Neutrophil (primary cell): ENCODE results near the gene AP4M1.
A peak's percentile ranks its signal among the peaks of the same experiment; 100 is the strongest.

ENCODE experiments used
- H3K27ac ChIP-seq: fragments of 200-600 bp; sonication (generic); 2 replicates; pipeline ENCODE4 v1.5.1; 2016; ENCODE audit warnings: mild to moderate bottlenecking, moderate library complexity
- H3K27me3 ChIP-seq: fragments of 200-600 bp; sonication (generic); 2 replicates; pipeline ENCODE4 v1.6.0; 2016; ENCODE audit warnings: mild to moderate bottlenecking
- H3K36me3 ChIP-seq: fragments of 200-600 bp; sonication (generic); 2 replicates; pipeline ENCODE4 v1.5.1; 2017
- H3K4me1 ChIP-seq, 2 experiments: fragments of 200-600 bp in 1 of 2; sonication (generic) in 1 of 2; 1 replicate in 1 of 2; 2 replicates in 1 of 2; pipeline versions ENCODE4 v1.5.1 to v1.6.1; 2013 to 2016; ENCODE audit warnings: low read depth in 1 of 2, low read length in 1 of 2, mild to moderate bottlenecking in 1 of 2, moderate library complexity in 1 of 2; ENCODE audit not compliant: control insufficient read depth in 1 of 2, insufficient read depth in 1 of 2
- H3K4me3 ChIP-seq, 2 experiments: fragments of 200-600 bp in 1 of 2; sonication (generic) in 1 of 2; 1 replicate in 1 of 2; 2 replicates in 1 of 2; pipeline ENCODE4 v1.5.1; 2013 to 2016; ENCODE audit warnings: low read depth in 1 of 2, low read length in 1 of 2, mild to moderate bottlenecking in 1 of 2, moderate library complexity in 1 of 2
- H3K9me3 ChIP-seq: fragments of 200-600 bp; sonication (generic); 2 replicates; pipeline ENCODE4 v1.5.1; 2016
- TF ChIP-seq, protein P1 (sequence below): fragments of 200-600 bp; sonication (generic); IDR thresholded peaks from 2 replicates; pipeline ENCODE4 v1.5.1; 2016; ENCODE audit warnings: antibody characterized with exemption

AP4M1 gene

GRCh38 chr7:100119072-100119969 is 17.9 kb downstream of the AP4M1 start, which contains the start of the genes CNPY4 and TAF6:
Gene CNPY4 (plus strand): TSS chr7:100119634. CDS start chr7:100119745, 111 bp downstream.
Gene TAF6 (minus strand): TSS chr7:100119358. CDS start chr7:100114209, 5,149 bp downstream.
- Histone ChIP-seq H3K9me3 (no peaks in the 10 kb centered on the region), H3K27ac (peak within 1 kb of the TSS; percentile 88), H3K4me3 (peak within 1 kb of the TSS; percentile 83 to 86), H3K36me3 (no peaks in the 10 kb centered on the region), H3K4me1 (peaks cover 25 to 26% of the 10 kb centered on the region in 2 experiments), H3K27me3 (no peaks in the 10 kb centered on the region)
- TF ChIP-seq, protein P1, sequence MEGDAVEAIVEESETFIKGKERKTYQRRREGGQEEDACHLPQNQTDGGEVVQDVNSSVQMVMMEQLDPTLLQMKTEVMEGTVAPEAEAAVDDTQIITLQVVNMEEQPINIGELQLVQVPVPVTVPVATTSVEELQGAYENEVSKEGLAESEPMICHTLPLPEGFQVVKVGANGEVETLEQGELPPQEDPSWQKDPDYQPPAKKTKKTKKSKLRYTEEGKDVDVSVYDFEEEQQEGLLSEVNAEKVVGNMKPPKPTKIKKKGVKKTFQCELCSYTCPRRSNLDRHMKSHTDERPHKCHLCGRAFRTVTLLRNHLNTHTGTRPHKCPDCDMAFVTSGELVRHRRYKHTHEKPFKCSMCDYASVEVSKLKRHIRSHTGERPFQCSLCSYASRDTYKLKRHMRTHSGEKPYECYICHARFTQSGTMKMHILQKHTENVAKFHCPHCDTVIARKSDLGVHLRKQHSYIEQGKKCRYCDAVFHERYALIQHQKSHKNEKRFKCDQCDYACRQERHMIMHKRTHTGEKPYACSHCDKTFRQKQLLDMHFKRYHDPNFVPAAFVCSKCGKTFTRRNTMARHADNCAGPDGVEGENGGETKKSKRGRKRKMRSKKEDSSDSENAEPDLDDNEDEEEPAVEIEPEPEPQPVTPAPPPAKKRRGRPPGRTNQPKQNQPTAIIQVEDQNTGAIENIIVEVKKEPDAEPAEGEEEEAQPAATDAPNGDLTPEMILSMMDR, result peak; percentile 78

GRCh38 chr7:100119970-100120732 is 18.7 kb downstream of the AP4M1 start:
- TF ChIP-seq, protein P1, result no peak
- H3K27me3 ChIP-seq, result no peaks in the 10 kb centered on the region
- H3K27ac ChIP-seq, result peak overlapping the region; percentile 88
- no peaks in the 10 kb centered on the region for H3K9me3 ChIP-seq
- no peaks in the 10 kb centered on the region for H3K36me3 ChIP-seq
- H3K4me1 ChIP-seq, result peaks cover 33 to 34% of the 10 kb centered on the region in 2 experiments
- H3K4me3 ChIP-seq, result peak overlapping the region; percentile 83 to 86

- H3K4me3 ChIP-seq, result no peak overlapping the region
- peak overlapping the region; percentile 88 for H3K27ac ChIP-seq
- peaks cover 38 to 39% of the 10 kb centered on the region in 2 experiments for H3K4me1 ChIP-seq
Observed at GRCh38 chr7:100120733-100121036, 19.2 kb downstream of the AP4M1 start.

GRCh38 chr7:100122067-100122466 is 20.6 kb downstream of the AP4M1 start:
- Histone ChIP-seq H3K36me3 (no peaks in the 10 kb centered on the region), H3K27ac (no peak overlapping the region), H3K4me1 (peaks cover 45 to 50% of the 10 kb centered on the region in 2 experiments), H3K27me3 (no peaks in the 10 kb centered on the region), H3K9me3 (no peaks in the 10 kb centered on the region), H3K4me3 (no peak overlapping the region)
- TF ChIP-seq, protein P1, result no peak

More at GRCh38 chr7:100120733-100121036, 19.2 kb downstream of the AP4M1 start:
- Histone ChIP-seq H3K27me3 (no peaks in the 10 kb centered on the region), H3K36me3 (no peaks in the 10 kb centered on the region), H3K9me3 (no peaks in the 10 kb centered on the region)
- TF ChIP-seq, protein P1, result no peak

DNA sequence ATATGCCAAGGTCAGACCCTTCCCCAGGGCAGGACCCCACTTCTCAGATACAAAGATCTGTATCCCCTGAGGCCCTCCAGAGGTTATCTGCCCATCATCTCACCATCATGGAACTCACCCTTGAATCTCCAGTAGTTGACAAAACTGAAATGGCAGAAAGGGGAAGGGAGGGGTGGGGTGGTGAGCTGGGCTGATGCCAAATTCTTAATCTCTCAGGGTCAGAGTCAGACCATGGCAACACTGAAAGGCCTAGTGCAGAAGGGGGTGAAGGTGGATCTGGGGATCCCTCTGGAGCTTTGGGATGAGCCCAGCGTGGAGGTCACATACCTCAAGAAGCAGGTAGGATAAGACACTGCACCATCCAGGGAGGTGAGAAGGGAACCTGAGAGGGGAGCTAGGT is 21.1 kb downstream of the AP4M1 start:
- Histone ChIP-seq H3K4me3 (no peak overlapping the region), H3K36me3 (no peaks in the 10 kb centered on the region), H3K27ac (no peak overlapping the region), H3K27me3 (no peaks in the 10 kb centered on the region), H3K4me1 (peaks cover 46 to 53% of the 10 kb centered on the region in 2 experiments), H3K9me3 (no peaks in the 10 kb centered on the region)
- TF ChIP-seq, protein P1, result no peak
